GM18951 (cell line): ENCODE data around the gene UBXN1.
"Not testable (repeated sequence)": the region's sequence is repeated elsewhere in the genome, so short reads cannot be mapped to it uniquely, and the experiment has no call there.

ENCODE experiments used
- POLR2A ChIP-seq: IDR thresholded peaks from 4 replicates; pipeline ENCODE4 v1.6.1; 2011; ENCODE audit warnings: mild to moderate bottlenecking; ENCODE audit not compliant: insufficient read length, insufficient read depth; ENCODE audit errors: extremely low read depth
- in situ Hi-C: fragments of 300-500 bp; cut with MboI; formaldehyde crosslinking; loops from one replicate; pipeline ENCODE4 v1.12.0; 2022; ENCODE audit warnings: low sequenced_read_pairs, mixed read lengths, inconsistent platforms; ENCODE audit not compliant: unreplicated experiment

The UBXN1 gene

DNA sequence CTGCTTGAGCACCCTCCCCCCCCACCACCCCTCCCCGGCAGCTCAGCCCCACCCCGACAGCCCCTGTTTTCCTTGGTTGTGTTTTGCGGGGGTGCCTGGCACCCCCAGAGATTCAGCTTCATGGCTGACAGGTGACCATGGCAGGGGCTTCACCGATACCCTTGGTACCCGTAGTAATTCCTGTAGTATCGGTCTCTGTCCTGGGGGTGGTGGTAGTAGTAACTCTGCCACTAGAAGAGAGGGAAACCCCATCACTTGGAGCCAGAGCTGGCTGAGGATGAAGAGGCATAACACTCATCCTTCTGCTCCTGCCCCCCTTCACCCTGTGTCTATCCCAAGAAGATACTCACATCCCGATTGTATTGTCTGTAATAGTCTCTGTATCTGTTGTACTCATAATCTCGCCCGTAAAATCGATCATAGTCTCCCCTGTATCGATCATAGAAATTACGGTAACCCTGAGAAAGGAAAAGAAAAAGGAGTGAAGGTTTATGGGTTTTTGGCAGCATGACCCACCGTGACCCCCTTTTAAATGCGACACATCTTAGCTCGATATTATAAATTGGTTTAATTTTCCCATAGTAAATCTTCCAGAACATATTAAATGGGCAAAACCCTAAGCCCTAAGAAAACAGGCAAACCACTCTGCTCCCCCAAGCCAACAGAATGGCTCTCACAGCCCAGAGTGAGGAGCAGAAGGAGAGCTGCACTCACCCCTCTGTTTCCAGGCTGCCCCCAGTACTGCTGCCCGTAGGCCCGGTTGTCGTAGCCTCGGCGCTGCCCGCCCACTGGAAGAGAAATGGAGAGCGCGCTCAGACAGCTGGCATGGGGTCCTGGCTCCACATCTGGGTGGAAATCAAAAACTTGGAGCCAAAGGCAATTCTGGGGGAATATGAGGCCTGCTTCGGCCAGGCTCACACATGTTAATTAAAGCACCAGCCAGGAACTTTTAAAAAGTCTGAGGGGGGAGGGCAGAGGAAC, 36.6 kb upstream of the UBXN1 start:
- in situ Hi-C loops, result no loop called here

DNA sequence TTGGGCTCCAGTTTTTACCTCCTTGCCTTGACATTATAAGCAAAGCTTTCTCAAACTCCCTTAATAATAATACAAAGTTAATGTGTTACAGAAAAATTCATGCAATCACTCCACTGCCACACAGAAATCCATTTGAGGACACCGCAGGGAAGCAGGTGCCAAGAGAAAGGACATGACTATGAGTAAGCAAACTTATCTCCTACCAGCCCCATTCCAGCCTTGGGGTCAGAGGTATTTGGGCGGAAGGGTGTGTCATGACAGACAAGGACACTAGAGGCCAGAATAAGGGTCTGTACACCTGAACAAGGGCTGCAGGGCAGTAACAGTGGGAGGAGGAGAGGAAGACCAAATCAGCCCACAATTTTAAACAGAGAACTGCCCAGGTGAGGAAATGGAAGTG, 34.5 kb upstream of the UBXN1 start:
- TF ChIP-seq POLR2A, result no peak
- in situ Hi-C loops, result no loop called here

More for the DNA sequence above, 36.6 kb upstream of the UBXN1 start:
- TF ChIP-seq POLR2A, result no peak

DNA sequence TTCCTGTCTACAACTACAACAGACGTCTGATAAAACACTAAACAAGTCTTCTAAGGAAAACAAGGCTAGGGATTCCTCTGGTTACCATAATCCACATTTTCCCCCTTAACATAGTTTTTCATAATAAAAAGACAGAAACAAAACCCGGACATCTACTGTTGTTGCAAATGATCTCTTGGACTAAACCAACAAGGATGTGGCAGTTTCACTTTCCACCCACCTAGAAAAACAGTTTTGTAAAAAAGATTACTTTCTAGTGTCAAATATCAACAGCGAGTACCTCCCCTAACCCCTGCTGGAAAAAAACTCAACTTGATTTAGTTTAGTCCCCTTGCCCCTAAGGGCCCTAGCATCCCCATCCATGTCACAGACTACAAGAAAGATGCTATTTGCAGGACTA, 34.0 kb upstream of the UBXN1 start:
- no peak for TF ChIP-seq POLR2A
- in situ Hi-C loops, result no loop called here

DNA sequence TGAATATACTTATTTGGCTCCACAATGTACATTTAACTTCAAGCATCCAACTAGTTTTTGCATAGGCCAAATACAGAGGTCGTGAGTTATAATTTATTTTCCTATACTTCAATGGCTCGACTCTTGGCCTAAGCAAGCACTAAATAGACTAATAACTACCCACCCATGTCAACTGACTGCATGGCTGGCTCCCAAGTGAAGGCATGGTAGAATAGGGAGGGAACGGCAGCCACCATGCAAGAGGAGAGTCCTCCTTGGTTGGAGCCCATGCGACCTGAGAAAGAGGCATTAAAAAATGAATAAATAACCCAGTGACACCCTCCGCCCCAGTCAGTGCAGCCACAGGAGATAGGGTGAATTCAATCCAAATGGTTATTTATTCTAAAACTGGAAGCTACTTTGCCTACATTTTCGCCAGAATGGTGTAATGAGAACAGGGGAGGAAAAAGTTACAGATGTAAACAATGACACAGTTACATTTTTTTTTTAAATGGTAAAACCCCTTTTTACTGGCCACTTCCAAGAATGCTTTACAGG, 33.5 kb upstream of the UBXN1 start:
- in situ Hi-C loops, result no loop called here
- no peak for TF ChIP-seq POLR2A

DNA sequence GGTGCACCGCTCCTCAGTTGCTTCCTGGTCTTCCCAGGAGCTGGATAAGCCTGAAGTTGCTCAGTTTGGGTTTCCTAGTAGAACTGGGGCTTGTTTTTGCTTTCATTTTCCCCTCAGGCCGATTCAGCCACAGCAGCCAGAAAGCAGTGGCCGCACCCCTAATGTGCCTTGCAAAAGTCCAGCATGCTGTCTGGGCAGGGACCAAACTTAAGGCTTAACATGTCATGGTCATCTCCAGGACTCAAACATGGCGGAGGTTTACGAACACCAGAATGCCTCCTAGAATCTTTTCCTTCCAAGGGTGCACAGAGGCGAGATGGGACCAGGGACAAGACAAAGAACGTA, 31.1 kb upstream of the UBXN1 start:
- no peak for TF ChIP-seq POLR2A
- in situ Hi-C loops, result no loop called here

DNA sequence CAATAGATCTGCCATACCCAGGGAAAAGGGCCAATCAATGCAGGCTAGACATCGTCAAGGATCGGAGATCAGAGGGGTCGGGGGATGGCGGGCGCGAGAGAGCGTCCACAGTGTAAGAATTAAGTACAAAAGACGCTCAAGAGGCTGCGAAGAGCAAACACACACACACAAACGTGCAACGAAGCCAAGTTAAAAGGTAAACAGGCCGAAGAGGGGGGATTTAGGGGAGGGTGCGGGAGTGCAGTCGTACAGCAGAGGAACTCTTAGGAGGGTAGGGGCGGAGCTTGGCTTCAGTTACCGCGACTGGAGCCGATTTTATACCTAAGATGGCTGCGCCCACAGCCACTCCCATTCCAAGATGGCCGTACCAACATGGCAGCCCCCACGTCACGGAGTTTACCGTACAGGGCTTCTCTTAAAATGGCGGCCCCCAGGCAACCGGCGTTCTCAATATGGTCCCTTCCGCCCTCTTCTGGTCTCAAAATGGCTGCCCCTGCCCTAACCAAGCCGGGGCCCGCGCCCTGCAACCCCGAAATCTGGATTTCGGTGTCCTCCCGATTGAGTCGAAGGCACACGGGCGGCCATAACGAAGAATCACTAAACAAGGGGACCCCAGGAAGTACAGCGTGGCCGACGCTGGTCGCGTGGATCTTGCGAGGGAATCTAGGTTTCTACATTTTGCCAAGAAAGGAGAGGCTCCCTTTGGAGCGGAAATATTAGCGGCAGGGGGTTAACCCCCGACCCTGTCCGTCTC, 30.6 kb upstream of the UBXN1 start:
- in situ Hi-C loops, result no loop called here
- TF ChIP-seq POLR2A, result peak; percentile 79

- in situ Hi-C loops, result no loop called here
Measured at GRCh38 chr11:62708793-62709192, 29.9 kb upstream of the UBXN1 start.

GRCh38 chr11:62708392-62708791, 29.5 kb upstream of the UBXN1 start:
- in situ Hi-C loops, result no loop called here
- TF ChIP-seq POLR2A, result no peak

More at GRCh38 chr11:62708793-62709192, 29.9 kb upstream of the UBXN1 start:
- TF ChIP-seq POLR2A, result no peak

DNA sequence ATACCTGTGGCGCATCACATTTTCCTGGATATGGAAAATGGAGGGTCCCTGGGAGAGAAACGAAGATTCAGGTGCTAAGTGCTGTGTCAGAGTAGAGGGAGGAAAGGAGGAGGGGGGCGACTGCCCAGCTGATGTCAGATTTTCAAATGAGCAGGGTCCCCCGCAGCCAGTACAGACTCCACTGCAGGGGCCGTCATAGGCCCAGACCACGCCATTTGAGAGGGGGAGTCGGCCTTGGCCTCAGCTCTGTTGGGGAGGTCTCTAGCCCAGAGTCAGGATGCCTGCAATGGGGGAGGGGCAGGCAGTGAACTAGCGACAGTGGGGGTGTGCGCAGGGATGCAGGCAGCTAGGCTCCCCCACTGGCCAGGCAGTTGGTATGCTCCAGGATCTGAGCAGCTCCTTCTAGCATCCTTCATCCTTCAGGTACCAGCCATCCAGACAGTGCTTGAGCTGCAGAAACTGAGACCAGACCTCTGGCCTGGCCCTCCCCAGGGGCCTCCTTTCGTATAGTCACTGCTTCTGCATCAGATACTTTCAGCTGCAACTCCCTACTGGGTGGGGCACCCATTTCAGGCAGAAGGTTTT, 28.5 kb upstream of the UBXN1 start, which contains the start of the genes BSCL2 and GNG3:
Gene BSCL2 (minus strand): TSS at position 148 of the 585 bp plus-strand sequence. CDS start 229 bp downstream, outside the sequence.
Gene GNG3 (plus strand): TSS at position 400 of the 585 bp plus-strand sequence. CDS start 620 bp downstream, outside the sequence.
- in situ Hi-C loops, result no loop called here
- TF ChIP-seq POLR2A, result no peak

DNA sequence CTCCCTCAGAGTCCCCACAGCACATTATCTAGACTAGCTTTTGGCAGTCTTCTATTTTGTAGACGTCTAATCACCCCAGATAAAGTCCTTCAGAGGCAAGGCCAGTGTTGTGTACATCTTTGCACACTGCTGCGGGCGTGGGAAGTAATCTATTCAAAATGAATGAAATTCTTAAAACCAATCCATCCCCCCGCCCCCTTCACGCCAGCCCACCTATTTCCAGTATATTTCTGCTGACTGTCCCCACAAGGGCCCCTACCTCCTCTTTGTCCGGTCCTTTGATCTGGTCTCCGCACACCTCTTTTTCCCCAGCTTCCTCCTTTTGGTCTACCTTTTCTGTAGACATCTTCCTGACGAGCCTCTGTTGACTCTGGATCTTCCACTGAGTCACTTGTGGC, 28.0 kb upstream of the UBXN1 start:
- no peak for TF ChIP-seq POLR2A
- in situ Hi-C loops, result no loop called here

DNA sequence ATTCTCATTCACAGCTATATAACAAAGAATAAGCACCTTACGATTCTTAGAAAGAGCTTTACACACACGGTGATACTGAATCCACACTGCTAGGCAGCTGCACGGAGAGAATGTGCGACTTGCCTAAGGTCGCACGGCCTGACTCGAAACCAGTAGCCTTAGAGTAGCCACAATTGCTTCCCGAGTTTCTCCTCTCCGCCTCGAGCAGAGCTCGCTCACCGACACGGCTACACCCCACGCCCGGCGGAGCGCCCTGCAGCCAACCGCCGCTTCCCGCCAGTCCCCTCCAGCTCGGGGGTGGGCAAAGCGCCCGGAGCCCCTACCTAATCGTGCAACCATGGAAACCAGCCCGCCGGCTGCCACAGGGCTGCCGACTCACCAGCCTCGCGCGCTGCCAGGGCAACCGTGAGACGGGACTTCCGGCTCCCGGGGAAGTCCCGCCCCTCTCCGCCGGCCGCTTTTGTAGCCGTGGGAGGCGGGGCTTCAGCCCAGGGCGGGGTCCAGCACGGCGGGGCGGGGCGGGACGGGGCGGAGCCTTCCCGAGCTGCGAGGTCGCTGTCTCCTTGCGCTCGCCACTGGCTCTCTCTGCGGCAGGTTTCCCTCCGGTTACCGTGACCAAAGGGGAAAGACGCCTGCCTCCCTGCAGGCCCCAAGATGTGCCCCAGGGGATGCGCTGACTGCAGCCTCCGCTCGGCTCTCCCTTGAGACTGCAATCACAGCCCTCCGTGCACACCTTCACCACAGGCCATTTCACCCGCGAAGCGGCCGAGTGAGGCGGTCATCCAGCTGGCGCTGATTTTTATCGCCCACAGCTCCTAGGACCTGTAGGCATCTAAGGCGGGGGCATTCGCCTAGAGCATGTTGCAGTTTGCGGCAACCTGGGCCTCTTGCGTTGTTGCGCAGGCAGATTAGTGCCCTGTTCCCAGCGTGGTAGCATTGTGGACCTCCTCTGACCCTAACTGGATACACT, 27.3 kb upstream of the UBXN1 start:
- TF ChIP-seq POLR2A, result peak; percentile 74
- in situ Hi-C loops, result no loop called here

GRCh38 chr11:62705413-62705812, 26.5 kb upstream of the UBXN1 start:
- in situ Hi-C loops, result no loop called here
- TF ChIP-seq POLR2A, result no peak

DNA sequence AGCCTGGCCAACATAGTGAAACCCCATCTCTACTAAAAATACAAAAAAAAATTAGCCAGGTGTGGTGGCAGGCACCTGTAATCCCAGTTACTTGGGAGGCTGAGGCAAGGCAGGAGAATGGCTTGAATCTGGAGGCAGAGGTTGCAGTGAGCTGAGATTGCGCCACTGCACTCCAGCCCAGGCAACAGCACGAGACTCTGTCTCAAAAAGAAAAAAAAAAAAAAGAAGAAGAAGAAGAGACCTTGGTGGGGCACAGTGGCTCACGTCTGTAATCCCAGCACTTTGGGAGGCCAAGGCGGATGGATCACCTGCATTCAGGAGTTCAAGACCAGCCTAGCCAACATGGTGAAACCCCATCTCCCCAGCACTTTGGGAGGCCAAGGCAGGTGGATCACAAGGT, 25.0 kb upstream of the UBXN1 start:
- in situ Hi-C loops, result not testable (repeated sequence)
